Vagina (tissue), 2 donors: ENCODE measurements around the gene SSBP4.

Experiments
- POLR2A ChIP-seq, 2 donors: fragments of 450-650 bp; IDR thresholded peaks; one replicate each; pipeline ENCODE4 v1.6.1; 2017; ENCODE audit warnings: antibody characterized with exemption in 2 of 2, mild to moderate bottlenecking in 2 of 2, moderate library complexity in 2 of 2
- POLR2AphosphoS5 ChIP-seq, 2 donors: sonication (generic); formaldehyde crosslinking; IDR thresholded peaks; one replicate each; pipeline ENCODE4 v1.9.0; 2017; ENCODE audit warnings: antibody characterized with exemption in 2 of 2, mild to moderate bottlenecking in 2 of 2, low read depth in 1 of 2; ENCODE audit not compliant: insufficient read depth in 1 of 2
- TF ChIP-seq, protein P1 (sequence below), 3 experiments: fragments of 450-650 bp in 2 of 3; fragments of 200-600 bp in 1 of 3; sonication (generic) in 1 of 3; IDR thresholded peaks; one replicate each; pipeline ENCODE4 v1.5.1; 2017 to 2019; ENCODE audit warnings: antibody characterized with exemption in 3 of 3, mild to moderate bottlenecking in 2 of 3, moderate library complexity in 2 of 3

DNA sequence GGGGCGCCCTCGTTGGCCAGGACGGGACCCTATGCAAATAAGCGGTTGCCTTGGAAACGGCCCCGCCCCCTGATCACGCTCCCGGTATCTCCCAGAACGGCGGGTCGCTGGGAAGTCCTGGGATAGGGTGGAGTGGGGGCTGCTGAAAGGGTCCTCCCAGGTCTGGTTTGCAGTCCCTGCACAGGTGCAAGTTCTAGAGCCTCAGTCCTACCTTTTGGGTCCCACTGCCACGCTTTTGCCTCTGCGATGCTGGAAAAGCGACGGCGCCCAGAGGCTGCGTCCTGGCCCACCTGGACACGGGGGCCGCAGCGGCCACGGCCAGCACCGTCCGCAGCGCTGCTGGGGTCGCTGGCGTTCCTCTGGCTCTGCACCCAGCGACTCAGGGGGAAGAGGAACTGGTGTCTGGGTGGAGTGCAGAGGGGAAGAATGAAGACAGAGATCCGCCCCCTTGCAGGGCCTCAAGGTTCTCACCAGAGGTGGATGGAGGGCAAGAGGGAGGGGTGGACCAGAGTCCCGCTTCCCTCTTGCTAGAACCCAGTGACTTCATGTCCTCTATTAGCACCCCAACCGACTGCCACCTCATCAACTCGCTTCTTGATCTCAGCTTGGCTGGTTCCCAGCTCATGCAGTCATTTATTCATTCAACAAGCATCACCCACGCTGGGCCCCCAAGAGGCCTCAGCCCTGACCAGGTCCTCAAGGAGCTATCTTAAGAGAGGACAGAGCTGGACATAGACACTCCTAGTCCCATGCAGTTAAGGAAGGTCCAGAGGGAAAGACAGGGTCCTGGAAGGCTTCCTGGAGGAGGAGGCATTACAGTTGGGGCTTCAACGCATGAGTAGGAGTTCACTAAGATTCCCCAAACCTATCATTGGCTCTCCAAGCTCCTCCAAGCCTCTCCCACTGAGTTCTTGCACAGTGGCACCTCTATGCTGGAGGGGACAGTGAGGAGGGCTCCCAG is 21.7 kb upstream of the SSBP4 start, which contains the start of gene LRRC25:
- TF ChIP-seq POLR2AphosphoS5 (IDR thresholded peaks at IDR 0.05; ENCODE audit: insufficient read depth in 1 of 2, low read depth in 1 of 2) = no peak
- TF ChIP-seq POLR2A (IDR thresholded peaks at IDR 0.05) = no peak
- TF ChIP-seq, protein P1, sequence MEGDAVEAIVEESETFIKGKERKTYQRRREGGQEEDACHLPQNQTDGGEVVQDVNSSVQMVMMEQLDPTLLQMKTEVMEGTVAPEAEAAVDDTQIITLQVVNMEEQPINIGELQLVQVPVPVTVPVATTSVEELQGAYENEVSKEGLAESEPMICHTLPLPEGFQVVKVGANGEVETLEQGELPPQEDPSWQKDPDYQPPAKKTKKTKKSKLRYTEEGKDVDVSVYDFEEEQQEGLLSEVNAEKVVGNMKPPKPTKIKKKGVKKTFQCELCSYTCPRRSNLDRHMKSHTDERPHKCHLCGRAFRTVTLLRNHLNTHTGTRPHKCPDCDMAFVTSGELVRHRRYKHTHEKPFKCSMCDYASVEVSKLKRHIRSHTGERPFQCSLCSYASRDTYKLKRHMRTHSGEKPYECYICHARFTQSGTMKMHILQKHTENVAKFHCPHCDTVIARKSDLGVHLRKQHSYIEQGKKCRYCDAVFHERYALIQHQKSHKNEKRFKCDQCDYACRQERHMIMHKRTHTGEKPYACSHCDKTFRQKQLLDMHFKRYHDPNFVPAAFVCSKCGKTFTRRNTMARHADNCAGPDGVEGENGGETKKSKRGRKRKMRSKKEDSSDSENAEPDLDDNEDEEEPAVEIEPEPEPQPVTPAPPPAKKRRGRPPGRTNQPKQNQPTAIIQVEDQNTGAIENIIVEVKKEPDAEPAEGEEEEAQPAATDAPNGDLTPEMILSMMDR (IDR thresholded peaks at IDR 0.05) = no peak
